ENCODE measurements around the gene PRPF40A.

The PRPF40A gene

DNA sequence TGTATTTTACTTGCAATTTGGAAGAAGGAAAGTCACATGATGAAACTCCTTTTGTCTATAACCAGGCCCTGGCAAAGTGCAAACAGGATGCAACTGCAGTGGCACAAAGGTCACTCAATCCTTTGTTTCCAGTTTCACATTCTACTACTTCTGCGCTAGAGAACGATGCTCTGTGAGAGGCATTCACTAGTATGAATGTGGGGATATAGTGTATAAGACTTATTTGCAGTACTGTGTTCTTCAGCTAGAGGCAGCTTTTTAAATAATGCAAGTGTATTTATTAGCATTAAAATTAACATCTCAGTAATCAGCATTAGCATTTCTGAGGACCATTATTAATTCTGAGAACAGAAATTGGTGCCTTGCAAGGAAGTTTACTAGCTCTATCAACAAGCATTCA lies 68.9 kb downstream of the PRPF40A start:
- no peak for DNase-seq

DNA sequence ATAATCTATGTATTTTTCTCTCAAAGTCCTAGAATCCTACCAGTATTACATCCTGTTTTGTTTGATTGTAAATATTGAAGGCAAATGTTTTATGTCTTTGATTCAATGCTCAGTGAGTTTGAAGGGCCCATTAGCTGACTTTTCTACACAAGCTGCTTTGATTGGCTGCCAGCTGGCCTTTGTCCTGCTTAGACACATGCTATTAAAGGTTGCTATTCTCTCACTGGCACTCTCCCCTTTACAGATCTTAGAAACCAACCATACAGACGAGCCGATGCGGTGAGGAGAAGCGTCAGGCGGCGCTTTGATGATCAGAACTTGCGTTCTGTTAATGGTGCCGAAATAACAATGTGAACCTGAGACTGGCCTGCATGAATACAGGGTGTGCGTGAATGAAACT lies 69.7 kb downstream of the PRPF40A start:
- no peak for DNase-seq

DNA sequence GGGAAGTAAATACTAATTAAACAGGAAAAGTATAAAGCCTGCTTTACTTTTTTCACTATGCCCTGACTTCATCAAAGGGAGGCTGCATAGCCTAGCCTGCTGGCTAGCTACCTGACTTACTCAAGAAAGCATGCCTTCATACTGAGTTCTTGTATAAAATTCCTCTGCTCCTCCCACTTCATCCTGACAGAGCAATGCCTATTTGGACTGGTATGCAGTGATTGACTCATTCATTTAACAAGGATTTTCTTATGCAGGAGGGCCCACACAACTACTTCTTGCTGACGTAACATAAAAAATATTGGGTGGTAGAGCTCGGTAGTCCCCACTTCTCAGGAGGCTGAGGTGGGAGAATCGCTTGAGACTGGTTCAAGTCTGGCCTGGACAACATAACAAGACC lies 70.5 kb downstream of the PRPF40A start:
- DNase-seq: no peak

DNA sequence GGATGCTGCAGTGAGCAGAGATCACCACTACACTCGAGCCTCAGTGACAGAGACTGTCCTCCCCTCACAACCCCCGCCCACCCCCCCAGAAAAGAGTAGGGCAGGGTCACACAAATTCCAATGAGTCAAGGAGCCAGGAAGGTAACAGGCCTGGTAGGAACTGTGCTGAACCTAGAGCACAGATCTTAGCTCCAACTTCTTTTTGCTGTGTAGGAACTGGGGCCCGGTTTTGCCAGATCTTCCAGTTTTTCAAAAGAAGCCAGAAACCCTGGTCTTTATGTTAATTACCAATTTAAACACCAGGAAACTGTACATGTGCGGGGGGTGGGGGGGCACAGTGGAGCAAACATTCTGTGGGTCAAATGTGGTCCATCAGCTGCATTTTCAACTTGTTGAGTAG lies 71.0 kb downstream of the PRPF40A start:
- no peak for DNase-seq

DNA sequence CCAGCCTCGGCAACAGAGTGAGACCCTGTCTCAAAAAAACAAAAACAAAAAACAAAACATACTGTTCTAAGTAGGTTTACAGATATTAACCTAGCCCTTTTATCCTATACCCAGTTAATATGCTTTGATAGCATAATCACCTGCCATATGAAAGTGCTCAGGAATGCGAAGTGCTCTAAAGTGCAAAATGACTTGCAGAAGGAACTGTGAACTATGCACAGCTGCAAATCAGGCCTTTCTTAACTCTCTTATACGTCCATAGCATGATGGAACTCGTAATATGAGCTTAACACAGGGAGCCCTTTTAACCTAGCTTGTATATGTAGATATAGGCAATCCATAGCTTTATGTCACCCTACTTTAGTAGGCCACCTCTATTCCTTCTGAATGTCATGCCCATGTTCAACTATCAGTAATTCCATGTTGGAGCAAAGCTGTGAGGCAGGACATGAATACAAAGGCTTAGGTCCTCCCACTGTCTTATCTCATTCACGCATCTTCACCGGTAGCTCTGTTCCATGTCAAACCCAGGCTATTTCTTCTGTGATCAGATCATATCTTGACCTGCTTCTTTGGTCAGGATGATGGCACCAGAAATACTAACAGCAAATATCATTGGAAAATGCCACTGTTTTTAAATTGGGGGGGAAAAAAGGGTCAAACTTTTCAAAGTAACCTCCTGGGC lies 72.9 kb downstream of the PRPF40A start:
- no peak for DNase-seq

DNA sequence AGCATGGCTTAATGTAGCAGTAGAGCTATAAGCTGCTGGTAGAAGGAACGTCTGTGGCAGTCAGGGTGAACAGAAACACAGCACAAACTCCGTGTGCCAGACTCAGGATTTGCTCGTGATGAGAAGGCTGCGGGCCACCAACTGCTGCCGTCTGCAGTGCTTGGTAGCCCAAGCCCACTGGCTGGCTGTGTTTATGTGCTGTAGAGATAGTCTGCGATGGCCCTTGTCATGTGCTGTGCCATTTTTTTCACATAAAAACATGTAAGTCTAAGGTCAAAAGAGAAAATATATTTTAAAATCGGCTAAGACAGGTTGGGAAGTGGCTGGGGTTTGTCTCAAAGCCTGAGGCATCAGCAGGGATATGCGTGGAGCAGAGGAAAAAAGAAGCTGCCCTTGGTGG lies 78.7 kb downstream of the PRPF40A start:
- DNase-seq: no peak

DNA sequence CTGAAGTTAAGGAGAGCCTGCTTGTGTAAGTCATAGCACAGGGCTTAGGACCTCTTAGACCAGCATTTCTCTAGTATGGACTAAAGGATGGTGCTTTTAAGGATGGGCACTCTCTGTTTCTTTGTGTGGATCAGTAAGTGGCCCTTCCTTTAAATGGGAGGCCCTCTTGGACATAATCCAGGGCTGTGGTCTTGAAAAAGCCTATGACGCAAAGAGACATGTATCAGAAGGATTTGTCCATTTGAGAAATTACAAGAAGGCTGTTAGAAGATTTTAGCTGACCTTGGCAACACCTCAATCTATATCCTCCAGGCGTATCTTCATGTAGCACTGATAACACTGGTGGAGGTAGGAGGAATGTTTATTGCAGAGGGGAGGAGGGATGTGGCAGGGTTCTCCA lies 79.2 kb downstream of the PRPF40A start:
- no peak for DNase-seq

DNA sequence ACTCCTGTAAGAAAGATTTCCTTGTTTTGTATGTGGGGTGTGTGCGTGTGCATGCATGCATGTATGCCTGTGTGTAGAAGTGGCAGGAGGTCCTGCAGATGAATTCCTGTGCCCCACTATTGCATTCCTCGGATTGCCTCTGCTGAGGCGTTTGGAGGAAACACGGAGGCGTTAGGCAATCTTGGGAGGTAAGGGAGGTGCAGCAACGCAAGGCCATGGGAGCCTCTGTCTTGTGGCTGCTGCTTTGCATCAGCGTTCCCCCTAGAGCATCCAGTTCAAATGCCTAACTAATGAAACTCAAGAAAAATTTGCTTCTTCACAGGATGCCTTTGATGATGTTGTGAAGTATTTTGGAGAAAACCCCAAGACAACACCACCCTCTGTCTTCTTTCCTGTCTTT lies 80.0 kb downstream of the PRPF40A start:
- DNase-seq: no peak

DNA sequence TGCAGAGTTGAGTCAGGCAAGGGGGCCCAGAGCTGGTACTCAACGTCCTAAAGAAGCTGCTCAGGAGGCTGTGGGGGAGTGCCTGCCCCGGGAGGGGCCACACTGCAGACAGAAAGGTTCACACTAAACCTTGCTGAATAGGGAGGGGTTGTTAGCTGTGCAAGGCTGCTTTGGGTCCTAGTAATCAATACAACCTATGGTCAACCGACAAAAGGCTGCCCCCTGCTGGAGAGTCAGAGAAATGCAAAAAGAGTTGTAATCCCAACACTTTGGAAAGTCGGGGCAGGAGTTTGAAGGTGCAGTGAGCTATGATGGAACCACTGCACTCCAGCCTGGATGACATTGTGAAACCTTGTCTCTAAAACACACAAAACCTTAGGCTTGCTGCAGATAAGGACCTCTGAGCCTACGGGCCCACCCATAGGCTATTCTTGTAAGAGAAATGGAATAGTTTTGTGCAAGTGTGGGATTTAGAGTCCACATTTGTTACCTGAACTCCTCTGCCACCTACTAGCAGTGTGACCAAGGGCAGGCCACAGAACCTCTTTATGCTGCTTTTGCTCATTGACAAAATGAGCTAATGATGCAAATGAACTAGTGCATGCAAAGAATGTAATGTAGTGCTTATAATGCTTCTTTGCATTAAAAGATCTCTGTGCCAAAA lies 81.5 kb downstream of the PRPF40A start:
- DNase-seq: peak; percentile 64

DNA sequence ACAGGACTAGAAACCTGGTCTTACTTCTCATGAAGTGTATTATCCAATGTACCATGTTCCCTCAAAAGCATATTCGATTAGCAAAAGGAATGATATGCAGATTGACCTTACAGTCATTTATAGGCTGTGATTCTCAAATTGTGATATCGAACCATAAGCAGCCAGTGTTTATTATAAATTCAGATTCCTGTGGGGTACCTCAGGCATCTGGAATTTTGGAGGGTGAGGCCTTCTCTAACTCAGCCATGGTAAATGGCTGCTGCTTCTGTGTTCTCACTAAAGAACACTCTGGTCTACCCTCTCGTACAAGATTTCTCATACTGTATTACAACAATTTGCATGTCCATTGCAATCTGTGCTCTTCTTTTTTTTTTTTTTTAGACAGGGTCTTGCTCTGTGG lies 84.5 kb downstream of the PRPF40A start:
- no peak for DNase-seq

DNA sequence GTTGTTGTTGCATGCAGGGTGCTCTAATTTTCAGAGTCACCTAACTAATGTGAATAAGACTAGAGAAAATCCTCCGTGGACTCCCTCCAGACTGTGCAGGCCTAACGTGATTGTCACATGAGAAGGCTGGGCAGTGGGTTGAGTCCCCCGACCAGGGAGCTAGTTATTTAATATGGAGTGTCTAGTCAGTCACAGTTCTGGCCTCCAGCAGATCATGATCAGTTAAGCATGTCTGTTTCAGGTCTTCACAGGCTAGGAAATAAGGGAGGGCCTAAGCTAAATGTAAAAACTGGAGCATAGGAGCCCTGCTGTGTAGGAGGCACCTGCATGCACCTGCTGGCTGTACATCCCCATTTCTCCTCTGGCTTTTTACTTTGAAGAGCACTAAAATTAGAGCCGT lies 86.8 kb downstream of the PRPF40A start:
- DNase-seq: no peak

DNA sequence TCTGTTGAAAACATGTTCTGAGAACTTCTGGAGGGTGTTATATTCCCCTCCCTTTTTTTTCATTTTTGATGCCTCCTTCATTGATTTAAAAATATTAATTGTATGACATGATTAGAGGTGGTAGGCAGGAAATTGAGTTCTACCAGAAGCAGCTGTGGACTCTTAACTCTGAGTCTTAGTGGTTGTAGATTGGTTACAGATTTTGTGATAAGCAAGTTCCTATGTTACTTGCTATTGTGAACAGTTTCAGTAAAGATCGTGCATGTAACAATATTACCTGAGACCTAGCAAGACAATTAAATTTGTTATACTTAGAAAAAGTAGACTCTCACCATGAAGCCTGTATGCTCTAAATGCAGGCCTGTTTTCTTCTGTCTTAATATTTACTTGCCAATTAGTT lies 88.1 kb downstream of the PRPF40A start:
- DNase-seq: no peak

DNA sequence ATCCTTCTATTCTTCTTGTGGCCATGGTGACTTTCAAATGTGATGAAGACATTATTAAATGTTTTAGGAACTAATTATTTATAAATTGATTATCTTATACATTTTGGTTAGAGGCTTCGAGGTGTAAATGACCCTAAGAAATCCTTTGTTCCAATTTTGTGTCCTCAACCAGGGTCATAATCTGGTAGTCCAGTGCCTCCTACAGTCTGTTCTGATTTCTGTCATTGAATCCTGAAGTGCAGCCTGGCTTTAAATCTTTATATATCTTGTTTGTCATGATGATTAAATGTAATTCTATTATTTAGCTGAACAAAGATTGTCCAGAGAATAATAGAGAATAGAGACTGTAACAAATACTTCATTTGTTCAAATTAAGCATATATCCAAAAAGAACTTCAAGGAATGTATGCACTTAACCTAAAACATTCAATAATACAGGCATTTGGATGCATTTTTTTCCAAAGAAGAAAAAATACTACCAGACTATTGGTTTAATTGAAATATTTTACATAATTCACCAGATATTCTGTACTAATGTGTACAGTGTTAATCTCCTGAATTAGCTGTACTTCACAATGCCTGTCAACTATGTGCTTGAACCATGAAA lies 89.8 kb downstream of the PRPF40A start:
- no peak for DNase-seq

DNA sequence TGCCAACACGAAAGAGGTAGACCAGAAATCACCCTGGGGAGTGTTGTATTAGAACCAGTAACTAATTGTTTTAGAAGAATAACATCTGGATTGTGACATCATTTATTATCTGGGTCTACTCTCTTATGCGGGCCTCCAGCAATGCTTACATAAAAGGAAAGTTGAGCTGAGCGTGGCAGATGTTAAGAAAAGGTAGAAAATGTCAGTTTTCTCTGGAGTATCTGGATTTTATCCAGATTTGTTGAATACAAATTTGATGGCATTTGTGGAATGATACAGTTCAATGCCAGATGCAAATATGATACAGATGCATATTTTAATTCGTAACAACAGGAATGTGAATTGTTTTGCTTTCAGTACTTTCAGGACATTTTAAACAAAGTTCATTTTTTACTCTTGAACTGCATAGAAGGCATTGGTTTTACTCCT lies 90.3 kb downstream of the PRPF40A start:
- no peak for DNase-seq

DNA sequence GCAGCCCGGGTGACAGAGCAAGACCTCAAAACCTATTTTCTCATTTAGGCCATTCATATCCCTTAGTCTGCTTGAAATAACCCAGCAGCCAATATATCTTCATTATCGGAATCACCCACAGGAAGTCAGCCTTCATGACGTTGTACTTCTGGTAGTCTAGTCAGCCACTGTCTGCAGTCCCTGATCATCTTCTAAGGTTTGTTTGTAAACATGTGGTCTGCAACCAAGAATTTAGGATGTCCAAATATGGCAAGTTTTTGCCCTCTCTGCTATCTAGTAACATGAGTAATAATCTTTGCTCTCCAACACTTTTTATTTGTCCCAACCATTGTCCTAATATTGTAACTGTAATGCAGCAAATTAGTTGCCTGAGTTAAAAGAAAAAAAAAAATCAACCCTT lies 92.5 kb downstream of the PRPF40A start:
- DNase-seq: no peak

DNA sequence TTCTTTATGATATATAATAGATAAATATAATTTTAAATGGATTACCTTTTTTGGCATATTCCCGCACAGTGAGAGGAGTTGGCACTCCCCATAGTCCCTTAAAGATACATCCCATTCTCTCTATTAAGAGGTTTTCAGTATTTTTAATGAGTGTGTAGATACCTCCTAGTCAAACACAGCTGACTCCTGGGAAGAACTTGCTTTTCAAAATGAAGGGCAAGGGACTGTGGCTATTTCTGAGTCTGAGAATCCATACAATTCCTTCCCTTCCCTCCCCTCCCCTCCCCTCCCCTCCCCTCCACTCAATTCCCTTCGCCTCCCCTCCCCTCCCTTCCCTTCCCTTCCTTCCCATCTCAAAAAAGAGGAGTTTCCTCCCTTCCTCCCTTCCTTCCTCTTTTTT lies 93.5 kb downstream of the PRPF40A start:
- DNase-seq: no peak

DNA sequence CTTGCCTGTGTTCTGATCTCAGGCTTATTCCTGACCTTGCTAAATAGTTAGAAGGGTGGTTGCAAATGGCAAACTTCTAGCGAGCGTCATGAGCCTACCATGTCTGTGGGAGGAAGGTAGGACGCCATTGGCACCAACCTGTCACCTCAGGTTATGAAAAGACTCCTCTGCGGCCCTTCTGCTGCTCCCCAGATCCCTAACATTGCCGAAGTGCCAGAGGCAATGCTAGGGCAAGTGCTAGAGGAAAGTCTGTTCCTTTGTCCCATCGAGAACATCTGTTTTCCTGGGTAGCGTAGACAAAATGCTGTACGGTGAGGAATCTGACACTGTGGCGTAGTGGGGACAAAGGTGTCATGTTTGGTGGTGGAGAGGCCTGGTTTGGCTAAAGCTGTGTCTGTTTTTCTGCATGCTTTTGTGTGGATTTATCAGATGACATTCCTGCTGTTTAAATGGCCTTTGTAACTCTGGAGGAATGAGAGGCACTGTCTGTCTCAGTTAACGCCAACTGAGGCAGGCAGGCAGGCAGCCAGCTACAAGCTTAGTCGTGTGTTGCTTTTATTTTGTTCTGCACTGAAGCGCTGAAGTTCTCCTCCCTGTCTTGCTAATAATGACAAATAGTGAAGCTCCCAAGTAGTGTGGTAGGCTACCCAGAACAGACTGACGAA lies 94.1 kb downstream of the PRPF40A start:
- DNase-seq: no peak

DNA sequence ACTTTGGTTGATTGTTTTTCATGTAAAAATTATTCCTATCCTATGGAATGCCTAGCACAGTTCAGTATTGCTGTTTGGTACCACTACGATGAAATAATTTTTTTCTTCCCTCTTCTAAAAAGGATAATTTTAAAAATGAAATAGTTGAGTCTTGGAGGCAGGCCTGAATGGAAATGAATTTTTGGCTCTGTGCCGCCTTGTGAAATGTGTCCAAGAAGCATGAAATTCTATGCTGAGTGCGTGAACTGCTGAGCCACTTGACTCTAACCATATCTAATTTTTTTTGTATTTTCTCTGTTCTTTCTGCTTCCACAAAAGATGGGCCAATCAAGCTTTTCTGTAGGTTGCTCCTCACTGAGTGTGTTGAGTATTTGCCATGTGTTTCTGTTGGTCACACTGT lies 95.0 kb downstream of the PRPF40A start:
- DNase-seq: peak; percentile 55

DNA sequence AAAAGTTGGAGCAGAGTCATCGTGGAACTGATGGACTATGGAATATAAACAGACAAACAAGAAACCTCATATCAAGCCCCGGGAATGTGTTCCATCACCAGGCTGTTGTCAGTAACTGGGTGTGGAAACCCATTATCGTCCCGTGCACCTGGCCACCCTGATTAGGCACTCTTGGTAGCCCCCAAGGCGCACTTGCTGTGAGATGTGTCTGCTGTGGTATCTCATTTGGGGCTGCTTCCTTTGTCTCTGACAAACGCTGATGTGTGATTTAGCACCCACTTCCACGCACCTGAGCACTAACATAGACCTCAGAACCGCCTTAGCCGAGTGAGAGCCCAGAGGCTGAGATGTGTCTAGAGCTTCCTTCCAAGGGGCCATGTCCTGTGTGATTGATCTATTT lies 96.3 kb downstream of the PRPF40A start:
- no peak for DNase-seq

DNA sequence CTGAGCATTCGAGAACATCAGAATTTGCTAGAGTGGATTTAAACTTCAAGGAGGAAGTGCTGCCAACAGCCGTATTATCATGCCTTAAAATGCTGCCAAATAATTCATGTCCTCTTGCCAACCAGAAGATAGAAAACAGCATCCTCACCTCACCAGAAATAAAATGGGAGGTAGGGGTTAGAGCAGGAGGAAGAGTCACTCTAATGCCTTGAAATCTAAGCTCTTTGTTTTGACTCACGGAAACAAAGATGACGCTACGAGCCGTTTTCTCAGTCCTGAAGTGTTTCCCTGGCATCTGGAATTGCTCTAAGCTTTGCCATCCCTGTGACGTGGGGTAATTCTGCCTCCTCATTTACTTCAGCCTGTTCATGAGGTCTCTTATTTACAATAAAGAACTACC lies 97.1 kb downstream of the PRPF40A start:
- no peak for DNase-seq

DNA sequence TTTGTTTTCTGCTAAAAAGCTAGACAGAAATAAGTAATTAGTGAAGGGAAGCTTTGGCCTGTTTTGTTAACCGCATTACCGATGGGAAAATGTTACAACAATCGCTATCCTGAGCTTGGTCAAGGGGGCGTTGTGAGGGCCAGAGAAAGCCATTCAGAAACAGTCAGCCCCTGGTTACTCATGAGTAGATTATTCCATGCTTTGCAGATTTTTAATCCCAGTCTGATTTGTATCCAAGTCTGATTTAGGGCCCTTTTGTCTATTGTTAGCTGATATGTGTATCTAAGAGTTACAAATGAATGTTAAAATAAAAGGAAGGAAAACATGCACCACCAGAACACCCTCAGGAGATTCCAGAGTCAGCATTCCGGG lies 99.1 kb downstream of the PRPF40A start:
- DNase-seq: no peak

DNA sequence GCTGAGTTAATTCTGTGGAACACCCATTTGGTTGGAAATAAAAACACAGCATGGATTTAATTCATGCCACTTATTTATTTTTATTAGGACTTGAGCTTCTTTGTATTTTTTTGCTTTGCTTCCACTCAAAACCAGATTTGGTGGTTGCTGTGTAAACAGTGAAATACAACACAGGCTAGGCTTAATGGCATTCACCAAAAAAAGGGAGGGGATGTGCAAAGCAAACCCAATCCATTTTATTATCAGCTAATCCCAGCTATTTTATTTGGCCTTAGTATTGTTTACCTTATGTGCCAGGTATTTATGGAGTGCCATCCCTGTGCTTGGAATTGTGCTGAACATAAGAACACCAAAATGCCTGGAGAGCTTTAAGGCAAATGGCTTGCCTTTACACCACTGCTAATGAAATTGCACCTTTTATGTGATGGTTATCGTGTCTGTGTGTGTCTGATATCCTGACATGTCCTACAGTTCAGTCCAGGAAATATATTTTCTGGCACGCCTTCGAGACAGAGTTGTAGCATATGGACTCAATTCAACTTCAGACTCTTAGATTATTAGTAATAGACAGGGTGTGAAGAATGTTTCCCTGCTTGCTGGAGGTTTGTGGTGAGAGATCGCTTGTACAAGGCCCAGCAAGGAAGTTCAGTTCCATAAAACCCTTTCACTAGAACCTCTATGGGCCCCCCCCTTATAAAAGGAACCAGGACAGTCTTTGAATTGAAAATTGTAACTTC lies 99.6 kb downstream of the PRPF40A start:
- DNase-seq: no peak

DNA sequence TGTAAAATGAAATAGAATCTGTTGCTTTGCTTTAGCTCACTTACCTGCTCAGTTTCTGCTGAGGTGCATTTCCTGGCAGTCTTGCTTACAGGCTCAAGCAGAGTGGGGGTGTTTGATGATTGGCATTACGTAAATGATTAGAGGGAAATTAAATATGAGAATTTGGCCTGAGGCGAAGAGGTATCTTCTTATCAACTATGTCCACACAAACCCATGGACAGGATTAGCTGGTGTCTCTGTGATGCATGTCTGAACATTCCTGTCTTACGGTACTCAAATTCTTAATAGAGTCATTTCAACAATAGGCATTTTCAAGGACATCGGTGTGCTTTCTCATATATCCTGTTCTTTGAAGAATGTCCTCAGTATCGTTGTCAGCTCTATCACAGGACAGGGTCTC lies 102.1 kb downstream of the PRPF40A start:
- DNase-seq: no peak
